Measurements from ENCODE around the gene TMEM14C.
A peak's percentile ranks its signal among the peaks of the same experiment; 100 is the strongest.

The TMEM14C gene

DNA sequence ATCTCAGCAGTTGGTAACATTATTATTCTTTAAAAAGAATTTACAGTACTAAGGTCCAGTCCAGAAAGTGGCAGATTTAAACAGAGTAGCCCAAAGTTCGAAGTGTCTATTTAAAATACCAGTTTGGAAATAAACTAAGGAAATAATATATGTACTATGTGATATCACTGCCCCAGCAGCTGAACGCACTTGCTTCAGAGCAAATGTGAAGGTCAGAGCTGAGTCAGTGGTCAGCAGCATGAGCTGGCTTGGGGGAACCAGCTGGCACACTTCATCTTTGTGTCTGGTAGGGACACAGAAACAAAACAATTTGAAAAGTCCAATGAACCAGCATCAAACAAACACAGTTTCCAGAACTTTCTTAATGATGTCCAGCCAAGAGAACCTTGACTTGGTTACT, 40.1 kb downstream of the TMEM14C start:
- no peak for DNase-seq (ENCODE audit: low spot score)

GRCh38 chr6:10769419-10769818, 46.5 kb downstream of the TMEM14C start:
- no peak for DNase-seq (ENCODE audit: low spot score)

- DNase-seq (ENCODE audit: low spot score), result peak; percentile 23
These were observed 48.6 kb downstream of the TMEM14C start for GRCh38 chr6:10771371-10771894.

DNA sequence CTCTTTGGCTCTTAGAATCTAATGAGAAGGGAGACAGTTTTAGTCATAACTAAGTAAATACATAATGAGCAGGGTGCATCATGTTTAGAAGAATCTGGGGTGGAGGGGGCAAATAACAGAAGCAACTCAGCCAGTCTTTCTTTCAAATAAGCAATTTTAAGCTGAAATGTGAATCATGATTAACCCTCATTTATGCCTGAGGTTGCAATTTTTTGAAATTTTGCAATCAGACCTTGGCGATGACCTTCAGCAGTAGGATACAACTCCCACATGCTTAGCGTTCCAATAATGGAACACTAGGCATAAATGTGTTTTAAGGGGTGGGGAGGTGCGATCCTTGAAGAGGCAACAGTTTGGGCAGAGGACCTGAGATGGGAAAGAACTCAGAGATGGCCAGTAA, 55.4 kb downstream of the TMEM14C start:
- no peak for DNase-seq (ENCODE audit: low spot score)

DNA sequence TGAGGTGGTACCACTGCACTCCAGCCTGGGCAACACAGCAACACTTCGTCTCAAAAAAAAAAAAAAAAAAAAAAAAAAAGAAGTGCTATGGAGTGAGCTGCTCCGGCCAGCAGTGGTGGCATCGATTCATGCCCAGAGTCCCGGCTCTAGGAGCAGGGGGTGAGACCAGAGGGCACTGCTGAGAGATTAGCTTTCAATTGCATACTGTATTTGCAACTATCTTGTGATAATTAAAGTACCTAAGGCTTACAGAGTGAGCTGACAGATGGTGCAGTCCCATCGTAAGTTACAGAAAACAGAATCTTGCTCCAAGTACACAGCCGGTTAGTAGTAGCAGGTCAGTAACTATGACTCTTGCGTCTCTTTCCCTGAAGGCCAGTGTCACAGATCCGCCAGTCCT, 56.2 kb downstream of the TMEM14C start:
- no peak for DNase-seq (ENCODE audit: low spot score)

Measured in iPS-NIHi11 (cell line).